Measurements from ENCODE around the gene TSHZ2.
A peak's percentile ranks its signal among the peaks of the same experiment; 100 is the strongest.

TSHZ2 gene

GRCh38 chr20:53283597-53283996 lies 311.4 kb downstream of the TSHZ2 start:
- peaks cover 1% of the 10 kb centered on the region for H3K27me3 Mint-ChIP-seq
- no peaks in the 10 kb centered on the region for H3K9me3 Mint-ChIP-seq
- H3K4me3 Mint-ChIP-seq: no peak overlapping the region
- H3K36me3 Mint-ChIP-seq: peaks cover 17% of the 10 kb centered on the region
- H3K27ac Mint-ChIP-seq: no peak overlapping the region
- no peaks in the 10 kb centered on the region for H3K4me1 Mint-ChIP-seq

- Mint-ChIP-seq H3K27me3 (peaks cover 1% of the 10 kb centered on the region), H3K9me3 (no peaks in the 10 kb centered on the region), H3K4me3 (no peak overlapping the region), H3K4me1 (no peaks in the 10 kb centered on the region), H3K27ac (no peak overlapping the region), H3K36me3 (peaks cover 16% of the 10 kb centered on the region)
These were observed 312.1 kb downstream of the TSHZ2 start for GRCh38 chr20:53284256-53284655.

DNA sequence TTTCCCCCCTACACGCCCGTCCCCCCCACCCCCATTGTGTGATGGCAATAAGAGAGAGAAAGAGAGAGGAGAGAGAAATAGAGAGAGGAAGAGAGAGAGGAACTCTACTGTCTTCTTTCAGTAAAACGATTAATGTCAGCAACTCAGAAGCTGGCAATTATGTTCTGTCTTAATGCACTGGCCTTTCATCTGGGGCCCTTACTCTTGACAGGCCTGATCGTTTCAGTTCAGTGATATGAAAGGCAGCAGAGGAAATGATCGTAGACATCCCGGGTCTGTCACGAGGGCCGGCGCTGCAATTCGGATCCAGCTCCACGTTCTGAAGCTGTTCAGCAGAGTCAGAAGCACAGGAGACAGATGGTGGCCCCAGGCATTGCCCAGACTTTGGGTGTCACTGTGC lies 312.5 kb downstream of the TSHZ2 start:
- peaks cover 15% of the 10 kb centered on the region for H3K36me3 Mint-ChIP-seq
- no peak overlapping the region for H3K27ac Mint-ChIP-seq
- H3K4me1 Mint-ChIP-seq: no peaks in the 10 kb centered on the region
- H3K27me3 Mint-ChIP-seq: peaks cover 1% of the 10 kb centered on the region
- no peaks in the 10 kb centered on the region for H3K9me3 Mint-ChIP-seq
- no peak overlapping the region for H3K4me3 Mint-ChIP-seq

DNA sequence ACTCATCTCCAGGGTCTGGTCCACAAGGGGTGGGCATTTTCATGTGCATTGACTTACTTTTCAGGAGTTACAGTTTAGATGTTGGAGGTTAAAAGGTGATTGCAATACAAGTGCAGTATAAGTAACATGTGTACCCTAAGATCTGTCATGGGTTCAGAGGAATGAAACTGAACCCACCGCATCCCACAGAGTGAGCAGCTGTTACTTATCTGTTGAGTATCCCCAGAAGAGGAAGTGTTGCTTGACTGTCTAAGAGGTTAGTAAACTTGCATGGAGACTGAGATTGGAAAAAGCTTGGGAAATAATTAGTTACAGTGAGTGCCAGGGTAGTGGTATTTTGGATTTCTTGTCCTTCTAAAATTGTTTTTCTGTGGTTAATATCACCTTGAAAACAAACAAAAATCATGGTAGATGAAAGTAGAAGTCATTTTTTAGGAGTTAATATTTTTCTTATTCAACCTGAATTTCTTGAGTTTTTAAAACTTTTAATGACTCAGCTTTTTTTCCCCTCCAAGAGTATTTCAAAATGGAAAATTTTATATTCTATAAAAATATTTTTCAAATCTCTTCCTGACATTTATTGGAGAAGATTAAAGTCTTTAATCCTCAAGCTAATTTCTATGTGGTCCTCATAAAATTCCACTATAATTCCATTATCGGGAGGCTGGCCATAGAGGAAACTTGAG lies 315.3 kb downstream of the TSHZ2 start:
- H3K4me1 Mint-ChIP-seq: no peaks in the 10 kb centered on the region
- H3K27ac Mint-ChIP-seq: peak overlapping the region; percentile 24
- peaks cover 1% of the 10 kb centered on the region for H3K27me3 Mint-ChIP-seq
- H3K9me3 Mint-ChIP-seq: no peaks in the 10 kb centered on the region
- peaks cover 11% of the 10 kb centered on the region for H3K36me3 Mint-ChIP-seq
- no peak overlapping the region for H3K4me3 Mint-ChIP-seq

DNA sequence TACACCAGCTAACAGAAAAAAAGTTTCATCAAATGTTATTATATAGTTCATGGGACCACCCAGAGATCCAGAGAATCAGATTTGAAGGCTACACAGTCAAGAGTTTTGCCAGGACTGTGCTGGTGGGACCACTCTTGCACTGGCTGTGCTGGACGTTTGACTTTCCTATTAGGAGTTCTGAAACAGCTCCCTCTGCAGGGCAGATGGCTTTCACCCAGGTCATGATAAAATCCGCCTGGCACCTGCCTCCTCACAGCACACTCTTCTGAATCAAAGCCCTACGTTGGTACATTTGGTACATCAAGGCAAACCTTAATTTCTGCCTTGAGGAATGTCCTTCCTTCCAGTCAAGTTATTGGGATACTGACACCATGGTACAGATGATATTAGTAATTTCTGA lies 319.4 kb downstream of the TSHZ2 start:
- H3K4me3 Mint-ChIP-seq: no peak overlapping the region
- peaks cover 14% of the 10 kb centered on the region for H3K36me3 Mint-ChIP-seq
- peaks cover 1% of the 10 kb centered on the region for H3K27me3 Mint-ChIP-seq
- no peak overlapping the region for H3K27ac Mint-ChIP-seq
- H3K4me1 Mint-ChIP-seq: peaks cover 7% of the 10 kb centered on the region
- no peaks in the 10 kb centered on the region for H3K9me3 Mint-ChIP-seq

DNA sequence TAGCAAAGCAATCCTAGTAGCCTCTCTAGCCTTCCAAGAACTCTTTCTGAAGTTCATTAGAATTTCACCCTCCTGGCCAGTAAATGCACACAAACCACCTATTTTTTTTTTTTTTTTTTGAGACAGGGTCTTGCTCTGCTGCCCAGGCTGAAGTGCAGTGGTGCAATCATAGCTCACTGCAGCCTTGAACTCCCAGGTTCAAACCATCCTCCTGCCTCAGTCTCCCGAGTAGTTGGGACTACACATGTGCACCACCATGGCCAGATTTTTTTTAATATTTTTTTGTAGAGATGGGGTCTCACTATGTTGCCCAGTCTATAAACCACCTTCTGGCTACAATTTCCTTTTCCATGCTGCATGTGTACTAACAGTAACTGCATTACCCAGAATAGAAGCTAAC lies 320.2 kb downstream of the TSHZ2 start:
- Mint-ChIP-seq H3K9me3 (no peaks in the 10 kb centered on the region), H3K4me3 (no peak overlapping the region), H3K27ac (no peak overlapping the region)

GRCh38 chr20:53294804-53295203 lies 322.6 kb downstream of the TSHZ2 start:
- H3K36me3 Mint-ChIP-seq: peaks cover 8% of the 10 kb centered on the region
- H3K4me3 Mint-ChIP-seq: no peak overlapping the region
- H3K27me3 Mint-ChIP-seq: no peaks in the 10 kb centered on the region
- H3K27ac Mint-ChIP-seq: no peak overlapping the region
- no peaks in the 10 kb centered on the region for H3K9me3 Mint-ChIP-seq
- peaks cover 8% of the 10 kb centered on the region for H3K4me1 Mint-ChIP-seq

More for the DNA sequence above, 320.2 kb downstream of the TSHZ2 start:
- Mint-ChIP-seq H3K4me1 (peaks cover 8% of the 10 kb centered on the region), H3K36me3 (peaks cover 12% of the 10 kb centered on the region), H3K27me3 (peaks cover 1% of the 10 kb centered on the region)

DNA sequence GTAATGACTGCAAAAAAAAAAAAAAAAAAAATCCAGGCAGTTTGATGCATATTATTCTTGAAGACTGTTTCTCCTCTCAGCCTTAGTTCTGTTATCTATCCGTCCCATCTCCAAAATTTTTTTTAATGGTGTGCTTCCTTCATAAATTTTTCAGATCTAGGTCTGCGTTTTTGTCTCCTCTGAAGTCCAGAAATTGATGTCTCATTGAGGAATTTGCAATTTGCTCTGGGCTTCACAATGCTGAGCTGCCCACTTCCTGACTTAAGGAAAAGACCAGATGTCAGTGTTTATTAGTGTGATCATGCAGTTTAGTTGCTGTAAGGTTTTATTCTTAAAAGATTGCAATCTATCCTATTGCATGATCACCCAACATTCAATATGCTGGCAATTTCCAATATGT lies 323.9 kb downstream of the TSHZ2 start:
- Mint-ChIP-seq H3K4me1 (peaks cover 8% of the 10 kb centered on the region), H3K36me3 (peaks cover 10% of the 10 kb centered on the region), H3K4me3 (no peak overlapping the region), H3K27ac (no peak overlapping the region), H3K9me3 (no peaks in the 10 kb centered on the region), H3K27me3 (no peaks in the 10 kb centered on the region)

- H3K36me3 Mint-ChIP-seq: peaks cover 10% of the 10 kb centered on the region
- no peaks in the 10 kb centered on the region for H3K9me3 Mint-ChIP-seq
- no peak overlapping the region for H3K27ac Mint-ChIP-seq
- peaks cover 8% of the 10 kb centered on the region for H3K4me1 Mint-ChIP-seq
- no peak overlapping the region for H3K4me3 Mint-ChIP-seq
- no peaks in the 10 kb centered on the region for H3K27me3 Mint-ChIP-seq
These were observed 324.4 kb downstream of the TSHZ2 start for GRCh38 chr20:53296451-53297153.

DNA sequence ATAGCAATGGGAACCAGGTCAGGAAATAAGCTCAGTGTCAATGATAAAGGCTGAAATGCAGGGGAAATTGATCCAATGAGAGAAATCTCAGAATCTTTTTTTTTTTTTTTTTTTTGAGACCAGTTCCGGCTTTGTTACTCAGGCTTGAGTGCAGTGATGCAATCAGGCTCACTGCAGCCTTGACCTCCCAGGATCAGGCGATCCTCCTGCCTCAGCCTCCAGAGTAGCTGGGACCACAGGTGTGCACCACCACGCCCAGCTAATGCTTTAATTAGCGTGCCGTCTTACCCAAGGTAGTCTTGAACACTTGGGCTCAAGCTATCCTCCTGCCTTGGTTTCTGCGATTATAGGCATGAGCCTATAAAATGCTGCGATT lies 325.0 kb downstream of the TSHZ2 start:
- H3K36me3 Mint-ChIP-seq: peaks cover 10% of the 10 kb centered on the region
- H3K27ac Mint-ChIP-seq: no peak overlapping the region
- H3K4me3 Mint-ChIP-seq: no peak overlapping the region
- H3K27me3 Mint-ChIP-seq: no peaks in the 10 kb centered on the region
- no peaks in the 10 kb centered on the region for H3K9me3 Mint-ChIP-seq
- H3K4me1 Mint-ChIP-seq: peaks cover 8% of the 10 kb centered on the region

DNA sequence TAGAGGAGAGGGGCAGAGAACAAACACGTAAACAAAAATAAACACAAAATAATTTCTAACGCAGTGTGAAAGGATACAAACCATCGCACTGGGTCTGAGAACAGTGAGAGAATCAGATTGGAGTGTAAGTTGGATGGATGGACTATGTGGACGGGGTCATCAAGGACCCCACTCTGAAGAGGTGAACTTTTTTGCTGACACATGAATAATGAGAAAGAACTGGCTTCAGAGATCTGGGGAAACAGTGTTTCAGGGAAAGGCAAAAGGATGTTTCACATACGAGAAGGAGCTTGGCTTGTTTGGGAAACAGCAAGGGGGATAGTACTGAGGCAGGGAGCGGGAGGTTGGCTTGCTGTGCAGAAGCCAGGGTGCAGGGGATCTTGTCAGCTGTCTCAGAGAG lies 326.1 kb downstream of the TSHZ2 start:
- Mint-ChIP-seq H3K9me3 (no peaks in the 10 kb centered on the region), H3K4me3 (no peak overlapping the region), H3K27ac (no peak overlapping the region), H3K36me3 (peaks cover 10% of the 10 kb centered on the region), H3K4me1 (peaks cover 8% of the 10 kb centered on the region), H3K27me3 (no peaks in the 10 kb centered on the region)

- Mint-ChIP-seq H3K4me3 (no peak overlapping the region), H3K4me1 (peaks cover 8% of the 10 kb centered on the region), H3K27ac (no peak overlapping the region), H3K9me3 (no peaks in the 10 kb centered on the region), H3K27me3 (no peaks in the 10 kb centered on the region), H3K36me3 (peaks cover 12% of the 10 kb centered on the region)
These were observed 326.8 kb downstream of the TSHZ2 start for GRCh38 chr20:53298911-53299310.

- Mint-ChIP-seq H3K36me3 (peaks cover 15% of the 10 kb centered on the region), H3K4me1 (peaks cover 8% of the 10 kb centered on the region), H3K4me3 (no peak overlapping the region), H3K27ac (no peak overlapping the region), H3K27me3 (no peaks in the 10 kb centered on the region), H3K9me3 (no peaks in the 10 kb centered on the region)
These were observed 327.7 kb downstream of the TSHZ2 start for GRCh38 chr20:53299831-53300230.

GRCh38 chr20:53301869-53302268 lies 329.7 kb downstream of the TSHZ2 start:
- no peaks in the 10 kb centered on the region for H3K4me1 Mint-ChIP-seq
- no peaks in the 10 kb centered on the region for H3K9me3 Mint-ChIP-seq
- no peak overlapping the region for H3K27ac Mint-ChIP-seq
- no peak overlapping the region for H3K4me3 Mint-ChIP-seq
- peaks cover 13% of the 10 kb centered on the region for H3K36me3 Mint-ChIP-seq
- H3K27me3 Mint-ChIP-seq: no peaks in the 10 kb centered on the region

GRCh38 chr20:53302695-53303412 lies 330.7 kb downstream of the TSHZ2 start:
- Mint-ChIP-seq H3K27me3 (no peaks in the 10 kb centered on the region), H3K4me1 (no peaks in the 10 kb centered on the region), H3K9me3 (no peaks in the 10 kb centered on the region), H3K27ac (no peak overlapping the region), H3K36me3 (peaks cover 13% of the 10 kb centered on the region), H3K4me3 (no peak overlapping the region)

- H3K9me3 Mint-ChIP-seq: peaks cover 4% of the 10 kb centered on the region
- H3K36me3 Mint-ChIP-seq: peaks cover 18% of the 10 kb centered on the region
- H3K4me3 Mint-ChIP-seq: no peak overlapping the region
- H3K27me3 Mint-ChIP-seq: no peaks in the 10 kb centered on the region
- H3K27ac Mint-ChIP-seq: no peak overlapping the region
- no peaks in the 10 kb centered on the region for H3K4me1 Mint-ChIP-seq
These were observed 331.2 kb downstream of the TSHZ2 start for GRCh38 chr20:53303413-53303760.

Measured in activated naive CD4-positive, alpha-beta T cell treated with anti-CD3 and anti-CD28 coated beads, Interleukin-2, amount 50 U/mL, for 24 hours (primary cell).